AG04450 (cell line): Measurements from ENCODE around the gene AGTPBP1. TPM values are rescaled to one million over a fixed set of nuclear protein-coding genes. Genes with fewer than 3 reads are reported as not detected.

Experiments
- CTCF ChIA-PET: fragments of 300-600, 350-600 bp; formaldehyde crosslinking; extraction: SDS; loops from one replicate; lab custom pipeline; 2022; ENCODE audit warnings: antibody characterized with exemption, inconsistent platforms; lab: Charles Lee
- POLR2A ChIA-PET: fragments of 350-600 bp; formaldehyde crosslinking; extraction: SDS; loops from one replicate; lab custom pipeline; 2021; ENCODE audit warnings: antibody characterized with exemption, inconsistent platforms; lab: Yijun Ruan, JAX
- DNase-seq: peaks from one replicate; pipeline ENCODE4 v3.0.0-alpha.2; 2011; ENCODE audit warnings: low read depth, low spot score
- H3K27ac ChIP-seq: one replicate; pipeline ENCODE4 v1.5.1; 2012; ENCODE audit warnings: low read depth, low read length, control low read depth
- H3K27me3 ChIP-seq: one replicate; pipeline ENCODE4 v1.6.0; 2012; ENCODE audit warnings: low read length; ENCODE audit not compliant: control insufficient read depth, insufficient read depth
- H3K4me3 ChIP-seq: 2 replicates; pipeline ENCODE4 v1.5.1; 2011; ENCODE audit warnings: mild to moderate bottlenecking, low read depth, low read length, control low read depth
- H3K9me3 ChIP-seq: 2 replicates; pipeline ENCODE4 v1.5.1; 2012; ENCODE audit warnings: low read length; ENCODE audit not compliant: control insufficient read depth, insufficient read depth
- polyA plus RNA-seq: library from polyadenylated mRNA; depleted of rRNA; stranded (reverse); fragments of >200 nt; gene quantifications from 2 replicates; pipeline ENCODE4 v1.2.3, GENCODE V29; 2011
- TF ChIP-seq, protein P1 (sequence below): IDR thresholded peaks from 2 replicates; pipeline ENCODE4 v1.5.1; 2011; ENCODE audit warnings: low read depth, low read length, control low read depth, inconsistent platforms

AGTPBP1 gene
- polyA plus RNA-seq, 1 experiment = 4.4 TPM

GRCh38 chr9:85533538-85533937 lies 208.2 kb downstream of the AGTPBP1 start:
- Histone ChIP-seq H3K27ac (no peak overlapping the region), H3K27me3 (no peaks in the 10 kb centered on the region), H3K9me3 (peaks cover 9% of the 10 kb centered on the region), H3K4me3 (no peak overlapping the region)
- CTCF ChIA-PET = no interaction called here
- POLR2A ChIA-PET = no interaction called here
- TF ChIP-seq, protein P1, sequence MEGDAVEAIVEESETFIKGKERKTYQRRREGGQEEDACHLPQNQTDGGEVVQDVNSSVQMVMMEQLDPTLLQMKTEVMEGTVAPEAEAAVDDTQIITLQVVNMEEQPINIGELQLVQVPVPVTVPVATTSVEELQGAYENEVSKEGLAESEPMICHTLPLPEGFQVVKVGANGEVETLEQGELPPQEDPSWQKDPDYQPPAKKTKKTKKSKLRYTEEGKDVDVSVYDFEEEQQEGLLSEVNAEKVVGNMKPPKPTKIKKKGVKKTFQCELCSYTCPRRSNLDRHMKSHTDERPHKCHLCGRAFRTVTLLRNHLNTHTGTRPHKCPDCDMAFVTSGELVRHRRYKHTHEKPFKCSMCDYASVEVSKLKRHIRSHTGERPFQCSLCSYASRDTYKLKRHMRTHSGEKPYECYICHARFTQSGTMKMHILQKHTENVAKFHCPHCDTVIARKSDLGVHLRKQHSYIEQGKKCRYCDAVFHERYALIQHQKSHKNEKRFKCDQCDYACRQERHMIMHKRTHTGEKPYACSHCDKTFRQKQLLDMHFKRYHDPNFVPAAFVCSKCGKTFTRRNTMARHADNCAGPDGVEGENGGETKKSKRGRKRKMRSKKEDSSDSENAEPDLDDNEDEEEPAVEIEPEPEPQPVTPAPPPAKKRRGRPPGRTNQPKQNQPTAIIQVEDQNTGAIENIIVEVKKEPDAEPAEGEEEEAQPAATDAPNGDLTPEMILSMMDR = no peak
- no peak for DNase-seq

GRCh38 chr9:85530721-85531120 lies 211.0 kb downstream of the AGTPBP1 start:
- POLR2A ChIA-PET = no interaction called here
- no peak overlapping the region for H3K4me3 ChIP-seq
- H3K27ac ChIP-seq = no peak overlapping the region
- H3K27me3 ChIP-seq = no peaks in the 10 kb centered on the region
- no peak for DNase-seq
- peaks cover 6% of the 10 kb centered on the region; the same call in 1 of the 2 replicates for H3K9me3 ChIP-seq
- CTCF ChIA-PET = no interaction called here
- TF ChIP-seq, protein P1 = no peak

DNA sequence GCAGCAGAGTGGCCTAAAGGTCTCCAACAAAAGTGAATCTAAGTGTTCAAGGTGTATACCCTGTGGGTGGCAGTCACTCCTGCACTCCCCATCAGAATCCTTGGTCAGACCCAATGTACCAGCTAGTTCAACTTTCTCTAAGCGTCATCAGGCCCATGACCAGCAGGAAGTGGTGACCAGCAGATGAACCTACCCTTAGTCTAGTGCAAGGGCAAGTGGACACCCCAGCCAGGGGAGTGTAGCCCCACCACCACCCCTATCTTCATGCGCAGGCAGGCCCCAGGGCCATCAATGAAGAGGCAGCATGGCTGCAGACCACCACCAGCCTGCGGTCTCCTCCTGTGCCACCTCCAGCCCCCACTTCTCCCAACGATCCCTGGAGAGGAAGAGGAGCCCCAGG lies 213.1 kb downstream of the AGTPBP1 start:
- Histone ChIP-seq H3K27ac (no peak overlapping the region), H3K4me3 (no peak overlapping the region), H3K9me3 (peaks cover 6% of the 10 kb centered on the region; the same call in 1 of the 2 replicates), H3K27me3 (no peaks in the 10 kb centered on the region)
- CTCF ChIA-PET = no interaction called here
- no peak for DNase-seq
- TF ChIP-seq, protein P1 = no peak
- POLR2A ChIA-PET = no interaction called here

GRCh38 chr9:85528142-85528541 lies 213.6 kb downstream of the AGTPBP1 start:
- H3K4me3 ChIP-seq = no peak overlapping the region
- H3K27me3 ChIP-seq = peaks cover 2% of the 10 kb centered on the region
- no peak for DNase-seq
- no peak overlapping the region for H3K27ac ChIP-seq
- POLR2A ChIA-PET = no interaction called here
- CTCF ChIA-PET = no interaction called here
- peaks cover 9% of the 10 kb centered on the region; the same call in 1 of the 2 replicates for H3K9me3 ChIP-seq
- TF ChIP-seq, protein P1 = no peak

DNA sequence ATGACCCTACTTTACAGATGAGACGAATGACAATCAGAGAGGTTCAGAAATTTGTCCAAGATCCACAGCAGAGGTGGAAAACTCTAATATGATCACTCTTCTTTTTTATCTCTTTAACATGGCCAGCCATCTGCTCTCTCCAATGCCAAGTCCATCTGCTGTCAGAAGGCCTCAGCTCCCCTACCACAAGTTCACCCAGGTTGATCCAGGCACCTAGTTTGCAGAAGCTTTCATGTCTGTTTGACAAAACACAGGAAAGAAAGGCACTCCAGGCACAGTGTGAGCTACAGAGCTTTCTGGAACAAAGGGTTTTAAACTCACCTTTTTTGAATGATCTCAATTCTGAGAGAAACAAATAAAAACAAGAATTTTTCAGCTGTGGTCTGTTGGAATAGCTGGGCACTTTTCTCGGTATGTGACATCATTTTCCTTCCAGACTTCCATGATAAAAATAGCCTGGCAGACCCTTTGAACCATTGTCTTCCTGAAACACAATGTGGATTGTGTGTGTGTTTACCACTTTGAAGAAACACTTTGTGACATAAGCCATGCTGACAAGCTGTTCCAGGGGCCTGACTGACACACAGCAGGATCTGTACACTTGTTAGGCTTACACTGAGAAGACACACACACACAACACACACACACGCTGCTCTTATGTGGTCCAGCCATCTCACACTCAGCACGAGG lies 214.3 kb downstream of the AGTPBP1 start:
- Histone ChIP-seq H3K4me3 (no peak overlapping the region), H3K9me3 (peaks cover 14% of the 10 kb centered on the region; the same call in 1 of the 2 replicates), H3K27ac (no peak overlapping the region), H3K27me3 (peaks cover 4% of the 10 kb centered on the region)
- TF ChIP-seq, protein P1 = no peak
- ChIA-PET POLR2A (no interaction called here), CTCF (no interaction called here)
- DNase-seq = no peak
